HEK293 (cell line): ENCODE results near the gene RAC3.
A peak's percentile ranks its signal among the peaks of the same experiment; 100 is the strongest.

Source experiments
- GLI4 ChIP-seq: fragments of 450-650 bp; formaldehyde crosslinking; IDR thresholded peaks from 2 replicates; pipeline ENCODE4 v1.5.1; 2016; ENCODE audit warnings: missing biosample characterization, missing genetic modification characterization
- KLF10 ChIP-seq: fragments of 450-650 bp; IDR thresholded peaks from 2 replicates; pipeline ENCODE4 v1.5.1; 2018; ENCODE audit warnings: missing biosample characterization, mild to moderate bottlenecking, missing genetic modification characterization
- KLF9 ChIP-seq: fragments of 450-650 bp; formaldehyde crosslinking; IDR thresholded peaks from 2 replicates; pipeline ENCODE4 v1.5.1; 2016; ENCODE audit warnings: missing biosample characterization, missing genetic modification characterization, low read depth
- TCF7L2 ChIP-seq: IDR thresholded peaks from 2 replicates; pipeline ENCODE4 v1.6.1; 2011; ENCODE audit warnings: low read depth, mild to moderate bottlenecking, inconsistent platforms, low read length, moderate library complexity, borderline replicate concordance
- WT1 ChIP-seq: fragments of 450-650 bp; formaldehyde crosslinking; IDR thresholded peaks from 2 replicates; pipeline ENCODE4 v1.5.1; 2016; ENCODE audit warnings: missing biosample characterization, missing genetic modification characterization
- YY2 ChIP-seq: fragments of 450-650 bp; formaldehyde crosslinking; IDR thresholded peaks from 2 replicates; pipeline ENCODE4 v1.5.1; 2016; ENCODE audit warnings: missing biosample characterization, missing genetic modification characterization
- ZFHX2 ChIP-seq: fragments of 450-650 bp; formaldehyde crosslinking; conservative IDR thresholded peaks from 2 replicates; pipeline ENCODE4 v1.5.1; 2016; ENCODE audit warnings: missing biosample characterization, missing genetic modification characterization
- ZIC2 ChIP-seq: fragments of 450-650 bp; formaldehyde crosslinking; IDR thresholded peaks from 2 replicates; pipeline ENCODE4 v1.5.1; 2016; ENCODE audit warnings: missing biosample characterization, missing genetic modification characterization
- ZNF10 ChIP-seq: fragments of 450-650 bp; formaldehyde crosslinking; IDR thresholded peaks from 2 replicates; pipeline ENCODE4 v1.5.1; 2017; ENCODE audit warnings: missing biosample characterization, missing genetic modification characterization
- ZNF132 ChIP-seq: fragments of 450-650 bp; formaldehyde crosslinking; IDR thresholded peaks from 2 replicates; pipeline ENCODE4 v1.5.1; 2017; ENCODE audit warnings: missing biosample characterization, missing genetic modification characterization, borderline replicate concordance
- ZNF169 ChIP-seq: fragments of 450-650 bp; formaldehyde crosslinking; IDR thresholded peaks from 2 replicates; pipeline ENCODE4 v1.5.1; 2016; ENCODE audit warnings: missing biosample characterization, missing genetic modification characterization
- ZNF19 ChIP-seq: fragments of 450-650 bp; formaldehyde crosslinking; IDR thresholded peaks from 2 replicates; pipeline ENCODE4; 2016; ENCODE audit warnings: missing biosample characterization, missing genetic modification characterization, low read depth
- ZNF2 ChIP-seq: fragments of 450-650 bp; formaldehyde crosslinking; IDR thresholded peaks from 2 replicates; pipeline ENCODE4 v1.5.1; 2016; ENCODE audit warnings: missing biosample characterization, missing genetic modification characterization
- ZNF324 ChIP-seq: fragments of 450-650 bp; formaldehyde crosslinking; IDR thresholded peaks from 2 replicates; pipeline ENCODE4 v1.5.1; 2016; ENCODE audit warnings: missing biosample characterization, missing genetic modification characterization
- ZNF48 ChIP-seq: fragments of 450-650 bp; formaldehyde crosslinking; IDR thresholded peaks from 2 replicates; pipeline ENCODE4 v1.5.1; 2016; ENCODE audit warnings: missing biosample characterization, missing genetic modification characterization
- ZNF558 ChIP-seq: fragments of 450-650 bp; formaldehyde crosslinking; IDR thresholded peaks from 2 replicates; pipeline ENCODE4 v1.5.1; 2016; ENCODE audit warnings: missing biosample characterization, missing genetic modification characterization
- ZNF76 ChIP-seq: fragments of 450-650 bp; formaldehyde crosslinking; IDR thresholded peaks from 2 replicates; pipeline ENCODE4; 2016; ENCODE audit warnings: low read depth, missing biosample characterization, missing genetic modification characterization, borderline replicate concordance
- ZNF777 ChIP-seq: fragments of 450-650 bp; formaldehyde crosslinking; IDR thresholded peaks from 2 replicates; pipeline ENCODE4 v1.5.1; 2017; ENCODE audit warnings: missing biosample characterization, missing genetic modification characterization, borderline replicate concordance
- ZNF843 ChIP-seq: fragments of 450-650 bp; formaldehyde crosslinking; IDR thresholded peaks from 2 replicates; pipeline ENCODE4 v1.5.1; 2016; ENCODE audit warnings: missing biosample characterization, missing genetic modification characterization
- TF ChIP-seq, protein P1 (sequence below): fragments of 450-650 bp; formaldehyde crosslinking; IDR thresholded peaks from 2 replicates; pipeline ENCODE4 v1.5.1; 2016; ENCODE audit warnings: missing biosample characterization, missing genetic modification characterization, borderline replicate concordance
- TF ChIP-seq, protein P2 (sequence below): fragments of 450-650 bp; formaldehyde crosslinking; IDR thresholded peaks from 2 replicates; pipeline ENCODE4 v1.5.1; 2016; ENCODE audit warnings: missing biosample characterization, missing genetic modification characterization
- TF ChIP-seq, protein P3 (sequence below): fragments of 450-650 bp; formaldehyde crosslinking; IDR thresholded peaks from 2 replicates; pipeline ENCODE4 v1.5.1; 2016; ENCODE audit warnings: missing biosample characterization, missing genetic modification characterization
- TF ChIP-seq, protein P4 (sequence below): fragments of 450-650 bp; formaldehyde crosslinking; IDR thresholded peaks from 2 replicates; pipeline ENCODE4 v1.5.1; 2016; ENCODE audit warnings: missing biosample characterization, missing genetic modification characterization
- TF ChIP-seq, protein P5 (sequence below): fragments of 450-650 bp; formaldehyde crosslinking; IDR thresholded peaks from 2 replicates; pipeline ENCODE4; 2016; ENCODE audit warnings: missing biosample characterization, missing genetic modification characterization
- TF ChIP-seq, protein P6 (sequence below): fragments of 450-650 bp; formaldehyde crosslinking; IDR thresholded peaks from 2 replicates; pipeline ENCODE4 v1.5.1; 2017; ENCODE audit warnings: missing biosample characterization, missing genetic modification characterization
- TF ChIP-seq, protein P7 (sequence below): fragments of 450-650 bp; formaldehyde crosslinking; IDR thresholded peaks from 2 replicates; pipeline ENCODE4 v1.5.1; 2016; ENCODE audit warnings: missing biosample characterization, missing genetic modification characterization
- TF ChIP-seq, protein P8 (sequence below): fragments of 450-650 bp; formaldehyde crosslinking; IDR thresholded peaks from 2 replicates; pipeline ENCODE4 v1.5.1; 2016; ENCODE audit warnings: missing biosample characterization, missing genetic modification characterization, low read depth

RAC3 gene

DNA sequence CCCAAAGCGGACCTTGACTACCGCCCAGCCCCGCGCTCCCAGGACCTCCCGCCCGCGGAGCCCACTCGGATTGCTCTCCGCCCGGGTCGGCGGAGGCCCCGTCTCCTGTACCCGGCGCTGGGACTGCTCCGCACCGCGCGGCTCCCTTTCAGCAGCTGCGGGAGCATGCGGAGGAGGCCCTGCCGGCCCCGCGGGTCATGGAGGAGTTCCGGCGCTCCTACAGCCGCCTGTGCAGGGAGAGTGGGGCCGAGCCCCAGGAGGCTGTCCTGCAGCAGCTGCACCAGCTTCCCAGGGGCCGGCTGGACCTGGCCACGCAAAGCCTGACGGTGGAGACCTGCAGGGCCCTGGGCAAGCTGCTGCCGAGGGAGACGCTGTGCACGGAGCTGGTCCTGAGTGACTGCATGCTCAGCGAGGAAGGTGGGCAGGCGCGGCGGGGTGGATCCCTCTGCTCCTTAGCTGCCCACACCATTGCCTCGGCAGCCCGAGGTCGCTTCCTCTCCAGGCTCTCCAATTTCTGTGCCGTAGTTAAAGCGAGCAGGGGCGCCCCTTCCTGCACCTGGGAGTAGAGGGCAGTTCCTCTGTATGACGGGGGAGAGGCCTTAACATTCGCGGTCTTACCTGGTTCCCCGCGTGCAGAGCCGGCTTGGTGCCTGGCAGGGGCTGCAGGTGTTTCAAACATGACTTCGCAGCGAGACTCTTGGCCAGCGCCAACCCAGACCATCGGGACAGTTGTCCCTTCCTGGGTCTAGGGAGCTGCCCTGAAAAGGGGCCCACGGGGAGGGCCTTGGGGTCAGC, 7.8 kb upstream of the RAC3 start (continued):
- TF ChIP-seq, protein P1, sequence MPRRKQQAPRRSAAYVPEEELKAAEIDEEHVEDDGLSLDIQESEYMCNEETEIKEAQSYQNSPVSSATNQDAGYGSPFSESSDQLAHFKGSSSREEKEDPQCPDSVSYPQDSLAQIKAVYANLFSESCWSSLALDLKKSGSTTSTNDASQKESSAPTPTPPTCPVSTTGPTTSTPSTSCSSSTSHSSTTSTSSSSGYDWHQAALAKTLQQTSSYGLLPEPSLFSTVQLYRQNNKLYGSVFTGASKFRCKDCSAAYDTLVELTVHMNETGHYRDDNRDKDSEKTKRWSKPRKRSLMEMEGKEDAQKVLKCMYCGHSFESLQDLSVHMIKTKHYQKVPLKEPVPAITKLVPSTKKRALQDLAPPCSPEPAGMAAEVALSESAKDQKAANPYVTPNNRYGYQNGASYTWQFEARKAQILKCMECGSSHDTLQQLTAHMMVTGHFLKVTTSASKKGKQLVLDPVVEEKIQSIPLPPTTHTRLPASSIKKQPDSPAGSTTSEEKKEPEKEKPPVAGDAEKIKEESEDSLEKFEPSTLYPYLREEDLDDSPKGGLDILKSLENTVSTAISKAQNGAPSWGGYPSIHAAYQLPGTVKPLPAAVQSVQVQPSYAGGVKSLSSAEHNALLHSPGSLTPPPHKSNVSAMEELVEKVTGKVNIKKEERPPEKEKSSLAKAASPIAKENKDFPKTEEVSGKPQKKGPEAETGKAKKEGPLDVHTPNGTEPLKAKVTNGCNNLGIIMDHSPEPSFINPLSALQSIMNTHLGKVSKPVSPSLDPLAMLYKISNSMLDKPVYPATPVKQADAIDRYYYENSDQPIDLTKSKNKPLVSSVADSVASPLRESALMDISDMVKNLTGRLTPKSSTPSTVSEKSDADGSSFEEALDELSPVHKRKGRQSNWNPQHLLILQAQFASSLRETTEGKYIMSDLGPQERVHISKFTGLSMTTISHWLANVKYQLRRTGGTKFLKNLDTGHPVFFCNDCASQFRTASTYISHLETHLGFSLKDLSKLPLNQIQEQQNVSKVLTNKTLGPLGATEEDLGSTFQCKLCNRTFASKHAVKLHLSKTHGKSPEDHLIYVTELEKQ, result no peak
- TF ChIP-seq, protein P2, sequence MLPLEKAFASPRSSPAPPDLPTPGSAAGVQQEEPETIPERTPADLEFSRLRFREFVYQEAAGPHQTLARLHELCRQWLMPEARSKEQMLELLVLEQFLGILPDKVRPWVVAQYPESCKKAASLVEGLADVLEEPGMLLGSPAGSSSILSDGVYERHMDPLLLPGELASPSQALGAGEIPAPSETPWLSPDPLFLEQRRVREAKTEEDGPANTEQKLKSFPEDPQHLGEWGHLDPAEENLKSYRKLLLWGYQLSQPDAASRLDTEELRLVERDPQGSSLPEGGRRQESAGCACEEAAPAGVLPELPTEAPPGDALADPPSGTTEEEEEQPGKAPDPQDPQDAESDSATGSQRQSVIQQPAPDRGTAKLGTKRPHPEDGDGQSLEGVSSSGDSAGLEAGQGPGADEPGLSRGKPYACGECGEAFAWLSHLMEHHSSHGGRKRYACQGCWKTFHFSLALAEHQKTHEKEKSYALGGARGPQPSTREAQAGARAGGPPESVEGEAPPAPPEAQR, result no peak
- TF ChIP-seq ZNF558 (tag by site-specific recombination), result no peak
- no peak for TF ChIP-seq ZNF324 (tag by site-specific recombination)
- TF ChIP-seq WT1 (tag by site-specific recombination), result no peak; the same call in 1 of the 2 replicates
- TF ChIP-seq ZNF132 (tag by site-specific recombination), result no peak
- TF ChIP-seq ZNF843 (tag by site-specific recombination), result no peak
- TF ChIP-seq, protein P3, sequence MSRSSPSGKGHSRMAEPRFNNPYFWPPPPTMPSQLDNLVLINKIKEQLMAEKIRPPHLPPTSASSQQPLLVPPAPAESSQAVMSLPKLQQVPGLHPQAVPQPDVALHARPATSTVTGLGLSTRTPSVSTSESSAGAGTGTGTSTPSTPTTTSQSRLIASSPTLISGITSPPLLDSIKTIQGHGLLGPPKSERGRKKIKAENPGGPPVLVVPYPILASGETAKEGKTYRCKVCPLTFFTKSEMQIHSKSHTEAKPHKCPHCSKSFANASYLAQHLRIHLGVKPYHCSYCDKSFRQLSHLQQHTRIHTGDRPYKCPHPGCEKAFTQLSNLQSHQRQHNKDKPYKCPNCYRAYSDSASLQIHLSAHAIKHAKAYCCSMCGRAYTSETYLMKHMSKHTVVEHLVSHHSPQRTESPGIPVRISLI (tag by site-specific recombination), result no peak
- peak; percentile 69; the same call in 1 of the 2 replicates for TF ChIP-seq ZIC2 (tag by site-specific recombination)
- TF ChIP-seq YY2 (tag by site-specific recombination), result no peak
- no peak for TF ChIP-seq GLI4 (tag by site-specific recombination)
- TF ChIP-seq, protein P4, sequence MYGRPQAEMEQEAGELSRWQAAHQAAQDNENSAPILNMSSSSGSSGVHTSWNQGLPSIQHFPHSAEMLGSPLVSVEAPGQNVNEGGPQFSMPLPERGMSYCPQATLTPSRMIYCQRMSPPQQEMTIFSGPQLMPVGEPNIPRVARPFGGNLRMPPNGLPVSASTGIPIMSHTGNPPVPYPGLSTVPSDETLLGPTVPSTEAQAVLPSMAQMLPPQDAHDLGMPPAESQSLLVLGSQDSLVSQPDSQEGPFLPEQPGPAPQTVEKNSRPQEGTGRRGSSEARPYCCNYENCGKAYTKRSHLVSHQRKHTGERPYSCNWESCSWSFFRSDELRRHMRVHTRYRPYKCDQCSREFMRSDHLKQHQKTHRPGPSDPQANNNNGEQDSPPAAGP (tag by site-specific recombination), result 0 out of 2 replicates have a peak, but pooled peaks have one; percentile 21
- TF ChIP-seq, protein P5, sequence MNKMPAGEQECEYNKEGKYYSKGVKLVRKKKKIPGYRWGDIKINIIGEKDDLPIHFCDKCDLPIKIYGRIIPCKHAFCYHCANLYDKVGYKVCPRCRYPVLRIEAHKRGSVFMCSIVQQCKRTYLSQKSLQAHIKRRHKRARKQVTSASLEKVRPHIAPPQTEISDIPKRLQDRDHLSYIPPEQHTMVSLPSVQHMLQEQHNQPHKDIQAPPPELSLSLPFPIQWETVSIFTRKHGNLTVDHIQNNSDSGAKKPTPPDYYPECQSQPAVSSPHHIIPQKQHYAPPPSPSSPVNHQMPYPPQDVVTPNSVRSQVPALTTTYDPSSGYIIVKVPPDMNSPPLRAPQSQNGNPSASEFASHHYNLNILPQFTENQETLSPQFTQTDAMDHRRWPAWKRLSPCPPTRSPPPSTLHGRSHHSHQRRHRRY (tag by site-specific recombination), result no peak
- peak; percentile 65 for TF ChIP-seq ZFHX2 (tag by site-specific recombination)
- no peak for TF ChIP-seq TCF7L2
- no peak for TF ChIP-seq ZNF19 (tag by site-specific recombination)
- 0 out of 2 replicates have a peak, but pooled peaks have one; percentile 68 for TF ChIP-seq ZNF76 (tag by site-specific recombination)
- no peak for TF ChIP-seq ZNF48 (tag by site-specific recombination)
- TF ChIP-seq, protein P6, sequence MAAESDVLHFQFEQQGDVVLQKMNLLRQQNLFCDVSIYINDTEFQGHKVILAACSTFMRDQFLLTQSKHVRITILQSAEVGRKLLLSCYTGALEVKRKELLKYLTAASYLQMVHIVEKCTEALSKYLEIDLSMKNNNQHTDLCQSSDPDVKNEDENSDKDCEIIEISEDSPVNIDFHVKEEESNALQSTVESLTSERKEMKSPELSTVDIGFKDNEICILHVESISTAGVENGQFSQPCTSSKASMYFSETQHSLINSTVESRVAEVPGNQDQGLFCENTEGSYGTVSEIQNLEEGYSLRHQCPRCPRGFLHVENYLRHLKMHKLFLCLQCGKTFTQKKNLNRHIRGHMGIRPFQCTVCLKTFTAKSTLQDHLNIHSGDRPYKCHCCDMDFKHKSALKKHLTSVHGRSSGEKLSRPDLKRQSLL (tag by site-specific recombination), result no peak
- TF ChIP-seq, protein P7, sequence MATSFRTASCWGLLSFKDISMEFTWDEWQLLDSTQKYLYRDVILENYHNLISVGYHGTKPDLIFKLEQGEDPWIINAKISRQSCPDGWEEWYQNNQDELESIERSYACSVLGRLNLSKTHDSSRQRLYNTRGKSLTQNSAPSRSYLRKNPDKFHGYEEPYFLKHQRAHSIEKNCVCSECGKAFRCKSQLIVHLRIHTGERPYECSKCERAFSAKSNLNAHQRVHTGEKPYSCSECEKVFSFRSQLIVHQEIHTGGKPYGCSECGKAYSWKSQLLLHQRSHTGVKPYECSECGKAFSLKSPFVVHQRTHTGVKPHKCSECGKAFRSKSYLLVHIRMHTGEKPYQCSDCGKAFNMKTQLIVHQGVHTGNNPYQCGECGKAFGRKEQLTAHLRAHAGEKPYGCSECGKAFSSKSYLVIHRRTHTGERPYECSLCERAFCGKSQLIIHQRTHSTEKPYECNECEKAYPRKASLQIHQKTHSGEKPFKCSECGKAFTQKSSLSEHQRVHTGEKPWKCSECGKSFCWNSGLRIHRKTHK (tag by site-specific recombination), result no peak
- TF ChIP-seq ZNF10 (tag by site-specific recombination), result no peak
- TF ChIP-seq ZNF169 (tag by site-specific recombination), result no peak
- TF ChIP-seq ZNF2 (tag by site-specific recombination), result 0 out of 2 replicates have a peak, but pooled peaks have one; percentile 35
- TF ChIP-seq, protein P8, sequence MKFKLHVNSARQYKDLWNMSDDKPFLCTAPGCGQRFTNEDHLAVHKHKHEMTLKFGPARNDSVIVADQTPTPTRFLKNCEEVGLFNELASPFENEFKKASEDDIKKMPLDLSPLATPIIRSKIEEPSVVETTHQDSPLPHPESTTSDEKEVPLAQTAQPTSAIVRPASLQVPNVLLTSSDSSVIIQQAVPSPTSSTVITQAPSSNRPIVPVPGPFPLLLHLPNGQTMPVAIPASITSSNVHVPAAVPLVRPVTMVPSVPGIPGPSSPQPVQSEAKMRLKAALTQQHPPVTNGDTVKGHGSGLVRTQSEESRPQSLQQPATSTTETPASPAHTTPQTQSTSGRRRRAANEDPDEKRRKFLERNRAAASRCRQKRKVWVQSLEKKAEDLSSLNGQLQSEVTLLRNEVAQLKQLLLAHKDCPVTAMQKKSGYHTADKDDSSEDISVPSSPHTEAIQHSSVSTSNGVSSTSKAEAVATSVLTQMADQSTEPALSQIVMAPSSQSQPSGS (tag by site-specific recombination), result no peak
- no peak for TF ChIP-seq ZNF777
- no peak for TF ChIP-seq KLF9 (tag by site-specific recombination)
- no peak for TF ChIP-seq KLF10 (tag by site-specific recombination)
